DND-41 (cell line): ENCODE measurements around the gene LRFN2.

Experiments used
- ATAC-seq: fragments of 200-7000 bp; cut with Tn5 transposase; 3 replicates; pipeline ENCODE4 v1.9.1; 2021; ENCODE audit warnings: low read depth; ENCODE audit not compliant: insufficient read depth
- DNase-seq: peaks from one replicate; pipeline ENCODE4 v3.0.0-alpha.2; 2020
- H2AFZ ChIP-seq: 2 replicates; pipeline ENCODE4 v1.6.0; 2012; ENCODE audit warnings: low read depth, low read length
- H3K27ac ChIP-seq: 2 replicates; pipeline ENCODE4 v1.5.1; 2012; ENCODE audit warnings: low read length, inconsistent platforms
- H3K27me3 ChIP-seq: fragments of 200-600 bp; sonication (generic); 2 replicates; pipeline ENCODE4 v1.6.0; 2012; ENCODE audit warnings: low read length, mild to moderate bottlenecking, inconsistent platforms; ENCODE audit not compliant: insufficient read depth, poor library complexity
- H3K36me3 ChIP-seq: 2 replicates; pipeline ENCODE4 v1.5.1; 2012; ENCODE audit warnings: low read length, inconsistent platforms; ENCODE audit not compliant: insufficient read depth
- H3K4me1 ChIP-seq: 2 replicates; pipeline ENCODE4 v1.5.1; 2012; ENCODE audit warnings: mild to moderate bottlenecking, low read length; ENCODE audit not compliant: insufficient read depth
- H3K4me2 ChIP-seq: 2 replicates; pipeline ENCODE4 v1.6.0; 2012; ENCODE audit warnings: mild to moderate bottlenecking, moderate library complexity, low read length, inconsistent platforms; ENCODE audit not compliant: insufficient read depth
- H3K4me3 ChIP-seq, 2 experiments: fragments of 200-600 bp in 1 of 2; shearing (Covaris generic) in 1 of 2; 2 replicates each; pipeline ENCODE4 v1.5.1; 2012 to 2016; ENCODE audit warnings: inconsistent platforms in 2 of 2, low read length in 2 of 2, mild to moderate bottlenecking in 2 of 2, low read depth in 1 of 2, moderate library complexity in 1 of 2
- H3K79me2 ChIP-seq: 2 replicates; pipeline ENCODE4 v1.6.0; 2012; ENCODE audit warnings: low read length, inconsistent platforms; ENCODE audit not compliant: insufficient read depth
- H3K9ac ChIP-seq: 2 replicates; pipeline ENCODE4 v1.6.0; 2012; ENCODE audit warnings: low read depth, mild to moderate bottlenecking, inconsistent platforms, low read length, moderate library complexity
- H3K9me3 ChIP-seq: 2 replicates; pipeline ENCODE4 v1.5.1; 2012; ENCODE audit warnings: low read length, moderate library complexity, mild to moderate bottlenecking, inconsistent platforms; ENCODE audit not compliant: insufficient read depth, severe bottlenecking
- H4K20me1 ChIP-seq: 2 replicates; pipeline ENCODE4 v1.6.0; 2012; ENCODE audit warnings: low read length; ENCODE audit not compliant: insufficient read depth
- EZH2 ChIP-seq: IDR thresholded peaks from 3 replicates; pipeline ENCODE4 v1.6.1; 2012; ENCODE audit warnings: borderline replicate concordance, low read depth, mild to moderate bottlenecking, moderate library complexity, low read length, inconsistent platforms; ENCODE audit not compliant: severe bottlenecking
- TF ChIP-seq, protein P1 (sequence below): IDR thresholded peaks from 2 replicates; pipeline ENCODE4 v1.5.1; 2012; ENCODE audit warnings: borderline replicate concordance, low read length, moderate library complexity, mild to moderate bottlenecking; ENCODE audit not compliant: poor library complexity, severe bottlenecking; ENCODE audit errors: extremely low read depth

The LRFN2 gene

DNA sequence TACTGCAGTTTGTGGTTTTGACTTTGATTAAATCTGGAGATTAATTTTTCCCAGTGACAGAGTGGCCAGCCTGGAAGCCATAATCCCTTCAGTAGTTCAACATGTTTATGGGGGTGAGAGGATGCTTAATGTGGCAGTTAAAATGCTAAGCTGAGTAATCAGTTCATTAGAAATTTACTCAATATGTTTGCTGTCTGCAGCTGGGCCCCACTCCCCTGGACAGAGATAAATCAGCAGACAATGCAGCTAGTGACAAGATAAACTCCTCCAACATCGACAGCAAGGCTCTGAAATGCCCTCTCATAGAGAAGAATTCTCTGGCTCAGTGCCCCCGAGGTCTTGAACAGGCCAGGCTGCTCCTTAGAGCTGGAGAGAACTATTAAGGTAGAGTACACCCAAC is 101.9 kb downstream of the LRFN2 start:
- Histone ChIP-seq H3K4me3 (no peak overlapping the region), H3K4me2 (no peak overlapping the region), H3K27me3 (no peaks in the 10 kb centered on the region), H3K9ac (no peak overlapping the region), H3K79me2 (no peaks in the 10 kb centered on the region), H3K36me3 (no peaks in the 10 kb centered on the region), H3K27ac (no peak overlapping the region), H2AFZ (no peak overlapping the region), H4K20me1 (0 out of 2 replicates have a peak, but pooled peaks cover 3% of the 10 kb centered on the region), H3K4me1 (no peaks in the 10 kb centered on the region), H3K9me3 (no peaks in the 10 kb centered on the region)
- no peak for DNase-seq
- TF ChIP-seq, protein P1, sequence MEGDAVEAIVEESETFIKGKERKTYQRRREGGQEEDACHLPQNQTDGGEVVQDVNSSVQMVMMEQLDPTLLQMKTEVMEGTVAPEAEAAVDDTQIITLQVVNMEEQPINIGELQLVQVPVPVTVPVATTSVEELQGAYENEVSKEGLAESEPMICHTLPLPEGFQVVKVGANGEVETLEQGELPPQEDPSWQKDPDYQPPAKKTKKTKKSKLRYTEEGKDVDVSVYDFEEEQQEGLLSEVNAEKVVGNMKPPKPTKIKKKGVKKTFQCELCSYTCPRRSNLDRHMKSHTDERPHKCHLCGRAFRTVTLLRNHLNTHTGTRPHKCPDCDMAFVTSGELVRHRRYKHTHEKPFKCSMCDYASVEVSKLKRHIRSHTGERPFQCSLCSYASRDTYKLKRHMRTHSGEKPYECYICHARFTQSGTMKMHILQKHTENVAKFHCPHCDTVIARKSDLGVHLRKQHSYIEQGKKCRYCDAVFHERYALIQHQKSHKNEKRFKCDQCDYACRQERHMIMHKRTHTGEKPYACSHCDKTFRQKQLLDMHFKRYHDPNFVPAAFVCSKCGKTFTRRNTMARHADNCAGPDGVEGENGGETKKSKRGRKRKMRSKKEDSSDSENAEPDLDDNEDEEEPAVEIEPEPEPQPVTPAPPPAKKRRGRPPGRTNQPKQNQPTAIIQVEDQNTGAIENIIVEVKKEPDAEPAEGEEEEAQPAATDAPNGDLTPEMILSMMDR, result no peak
- no peak for TF ChIP-seq EZH2
- ATAC-seq, result no peak

GRCh38 chr6:40484066-40484465 is 103.1 kb downstream of the LRFN2 start:
- no peaks in the 10 kb centered on the region for H3K4me1 ChIP-seq
- no peaks in the 10 kb centered on the region for H3K79me2 ChIP-seq
- H2AFZ ChIP-seq, result no peak overlapping the region
- H3K36me3 ChIP-seq, result no peaks in the 10 kb centered on the region
- H3K27ac ChIP-seq, result no peak overlapping the region
- H4K20me1 ChIP-seq, result 0 out of 2 replicates have a peak, but pooled peaks cover 3% of the 10 kb centered on the region
- H3K4me2 ChIP-seq, result no peak overlapping the region
- DNase-seq, result no peak
- ATAC-seq, result no peak
- no peaks in the 10 kb centered on the region for H3K27me3 ChIP-seq
- no peak for TF ChIP-seq EZH2
- TF ChIP-seq, protein P1, result no peak
- no peak overlapping the region for H3K9ac ChIP-seq
- no peaks in the 10 kb centered on the region for H3K9me3 ChIP-seq
- no peak overlapping the region for H3K4me3 ChIP-seq

- ATAC-seq (0 out of 3 replicates have a peak, but pooled peaks have one; percentile 35), DNase-seq (peak; percentile 39)
- Histone ChIP-seq H3K4me3 (no peak overlapping the region), H3K9me3 (no peaks in the 10 kb centered on the region), H4K20me1 (0 out of 2 replicates have a peak, but pooled peaks cover 3% of the 10 kb centered on the region), H3K4me2 (no peak overlapping the region), H3K79me2 (no peaks in the 10 kb centered on the region), H3K9ac (no peak overlapping the region), H3K36me3 (no peaks in the 10 kb centered on the region), H2AFZ (no peak overlapping the region), H3K4me1 (peaks cover 12% of the 10 kb centered on the region), H3K27me3 (no peaks in the 10 kb centered on the region), H3K27ac (no peak overlapping the region)
- TF ChIP-seq EZH2, result no peak
- TF ChIP-seq, protein P1, result no peak
Observed at GRCh38 chr6:40482532-40482931, 104.6 kb downstream of the LRFN2 start.

DNA sequence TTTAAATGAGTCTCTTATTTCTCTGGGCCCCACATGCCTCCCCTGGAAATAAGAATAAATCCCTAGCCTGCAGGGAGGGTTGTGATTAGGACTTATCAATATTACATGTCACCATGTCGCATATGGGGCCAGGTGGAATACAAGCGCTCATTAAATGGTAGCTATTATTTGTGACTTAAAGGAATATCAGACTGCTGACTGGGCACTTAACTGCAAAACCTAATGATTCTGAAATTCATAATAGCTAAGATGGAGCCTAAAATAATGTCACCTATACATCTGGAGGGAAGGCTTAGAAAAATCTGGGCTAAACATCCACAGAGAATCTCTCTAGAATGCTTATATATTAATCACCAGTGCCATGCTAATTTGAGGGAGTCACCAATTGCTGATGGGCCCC is 106.5 kb downstream of the LRFN2 start:
- no peaks in the 10 kb centered on the region for H3K36me3 ChIP-seq
- no peaks in the 10 kb centered on the region for H3K9me3 ChIP-seq
- no peak overlapping the region for H3K9ac ChIP-seq
- DNase-seq (no peak), ATAC-seq (no peak)
- no peaks in the 10 kb centered on the region for H3K79me2 ChIP-seq
- no peaks in the 10 kb centered on the region for H4K20me1 ChIP-seq
- no peak overlapping the region for H3K4me2 ChIP-seq
- H2AFZ ChIP-seq, result no peak overlapping the region
- H3K27me3 ChIP-seq, result no peaks in the 10 kb centered on the region
- TF ChIP-seq, protein P1, result no peak
- no peak for TF ChIP-seq EZH2
- no peak overlapping the region for H3K27ac ChIP-seq
- H3K4me3 ChIP-seq, result no peak overlapping the region
- H3K4me1 ChIP-seq, result peaks cover 18% of the 10 kb centered on the region
